A549 (cell line): ENCODE results near the gene KLF5.

Experiments
- CEBPB ChIP-seq, 2 experiments: fragments of >200 bp in 1 of 2; sonication (Bioruptor Twin) in 1 of 2; formaldehyde crosslinking in 1 of 2; IDR thresholded peaks; 2 replicates each; pipeline ENCODE4 v1.6.1; 2012 to 2016
- CTCF ChIP-seq: fragments of >200 bp; sonication (Bioruptor Twin); formaldehyde crosslinking; IDR thresholded peaks from 3 replicates; pipeline ENCODE4 v1.5.1; 2016
- POLR2A ChIP-seq: IDR thresholded peaks from 2 replicates; pipeline ENCODE4 v1.6.1; 2012; ENCODE audit warnings: mild to moderate bottlenecking, low read length
- RAD21 ChIP-seq, 2 experiments: fragments of >200 bp in 1 of 2; sonication (Bioruptor Twin) in 1 of 2; formaldehyde crosslinking in 1 of 2; IDR thresholded peaks in 1 of 2; conservative IDR thresholded peaks in 1 of 2; 2 replicates in 1 of 2; 3 replicates in 1 of 2; pipeline ENCODE4 v1.6.1; 2012 to 2018; ENCODE audit warnings: inconsistent platforms in 1 of 2
- TF ChIP-seq, protein P1 (sequence below): IDR thresholded peaks from 2 replicates; pipeline ENCODE4 v1.6.1; 2012

GRCh38 chr13:73111331-73111730, 52.5 kb downstream of the KLF5 start:
- TF ChIP-seq CEBPB (IDR thresholded peaks at IDR 0.05) (no peak), POLR2A (no peak), CTCF (no peak), RAD21 (conservative IDR thresholded peaks at IDR 0.05 in 1 of 2, IDR thresholded peaks at IDR 0.05 in 1 of 2) (no peak)
- TF ChIP-seq, protein P1, sequence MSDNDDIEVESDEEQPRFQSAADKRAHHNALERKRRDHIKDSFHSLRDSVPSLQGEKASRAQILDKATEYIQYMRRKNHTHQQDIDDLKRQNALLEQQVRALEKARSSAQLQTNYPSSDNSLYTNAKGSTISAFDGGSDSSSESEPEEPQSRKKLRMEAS = no peak
